ENCODE data around the gene RFTN1.

RFTN1 gene

DNA sequence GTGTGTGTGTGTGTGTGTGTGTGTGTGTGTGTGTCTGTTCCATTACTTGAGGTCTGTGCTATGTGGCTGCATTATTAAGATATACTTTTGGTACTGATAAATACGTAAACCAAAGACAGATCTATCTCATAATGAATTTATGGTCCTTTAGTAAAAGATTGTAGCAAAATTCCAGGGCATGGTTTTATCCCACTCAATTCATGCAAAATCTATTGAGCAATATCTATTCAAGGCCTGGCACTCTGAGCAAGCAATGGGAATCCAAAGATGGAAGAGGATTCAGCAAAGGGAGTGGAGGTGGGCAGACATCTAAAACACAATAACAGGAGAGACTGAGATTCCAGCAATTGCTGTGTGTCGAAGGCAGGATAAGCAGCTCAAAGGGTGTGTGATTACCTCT lies 86.8 kb downstream of the RFTN1 start:
- Mint-ChIP-seq H3K9me3 (no peaks in the 10 kb centered on the region), H3K27ac (ENCODE audit: low read depth) (no peak overlapping the region), H3K4me1 (peaks cover 38% of the 10 kb centered on the region), H3K27me3 (no peaks in the 10 kb centered on the region), H3K4me3 (no peak overlapping the region), H3K36me3 (ENCODE audit: insufficient read depth) (peaks cover 10% of the 10 kb centered on the region)
- DNase-seq (ENCODE audit: low spot score in 2 of 2) (no peak), ATAC-seq (replicated peaks; ENCODE audit: extremely low read depth, poor library complexity, severe bottlenecking) (no peak)

DNA sequence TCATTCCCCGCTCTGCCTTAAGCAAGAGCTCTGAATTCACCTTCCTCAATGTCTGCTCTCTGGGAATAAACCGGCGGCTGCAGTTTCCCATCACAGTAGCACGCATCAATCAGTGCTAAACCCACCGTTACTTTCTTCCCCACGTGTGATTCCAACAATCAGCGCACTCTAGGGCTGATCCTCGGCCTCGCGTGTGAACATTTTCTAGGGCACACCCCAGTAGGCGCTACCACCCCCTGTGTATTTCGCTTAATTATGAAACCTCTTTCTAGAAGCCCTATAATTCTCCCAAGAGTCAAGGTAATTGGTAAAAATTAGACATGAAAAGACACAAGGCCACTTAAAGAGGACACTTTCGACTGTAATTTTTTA lies 87.5 kb downstream of the RFTN1 start:
- DNase-seq (ENCODE audit: low spot score in 2 of 2) (no peak), ATAC-seq (replicated peaks; ENCODE audit: extremely low read depth, poor library complexity, severe bottlenecking) (no peak)
- H3K4me3 Mint-ChIP-seq: no peak overlapping the region
- H3K36me3 Mint-ChIP-seq (ENCODE audit: insufficient read depth): peaks cover 8% of the 10 kb centered on the region
- H3K27me3 Mint-ChIP-seq: no peaks in the 10 kb centered on the region
- no peak overlapping the region for H3K27ac Mint-ChIP-seq (ENCODE audit: low read depth)
- H3K9me3 Mint-ChIP-seq: no peaks in the 10 kb centered on the region
- peaks cover 36% of the 10 kb centered on the region for H3K4me1 Mint-ChIP-seq

DNA sequence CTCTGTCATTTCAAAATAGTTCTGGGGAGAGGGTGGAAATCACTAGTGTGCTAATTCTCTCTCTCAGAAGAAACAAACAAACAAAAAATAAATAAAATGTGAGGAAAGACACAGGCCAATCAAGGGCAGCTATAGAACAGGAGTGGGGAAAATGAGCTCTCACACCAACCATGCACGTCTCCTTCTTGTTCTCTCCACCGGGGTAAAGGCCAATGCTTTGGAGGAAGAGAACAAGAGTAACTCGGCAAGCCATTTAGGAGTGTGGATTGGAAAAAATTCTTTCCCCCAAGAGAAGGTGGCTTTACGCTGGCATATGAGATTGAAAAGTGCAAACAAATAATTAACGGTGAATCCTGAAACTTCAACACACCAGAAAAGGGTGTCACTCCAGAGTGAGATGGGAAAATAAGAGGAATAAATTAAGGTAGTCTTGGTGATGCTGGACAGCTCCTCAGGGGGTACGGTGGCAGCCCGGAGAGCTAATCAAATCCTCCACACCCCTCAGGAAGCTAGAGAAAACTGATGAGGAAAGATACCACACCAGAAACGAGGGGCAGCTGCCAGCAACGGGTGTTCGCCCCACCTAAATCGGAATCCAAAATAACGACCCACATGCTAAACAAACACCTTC lies 88.0 kb downstream of the RFTN1 start:
- ATAC-seq (replicated peaks; ENCODE audit: extremely low read depth, poor library complexity, severe bottlenecking) (no peak), DNase-seq (ENCODE audit: low spot score in 2 of 2) (no peak)
- H3K4me3 Mint-ChIP-seq: no peak overlapping the region
- H3K9me3 Mint-ChIP-seq: no peaks in the 10 kb centered on the region
- peaks cover 31% of the 10 kb centered on the region for H3K4me1 Mint-ChIP-seq
- no peak overlapping the region for H3K27ac Mint-ChIP-seq (ENCODE audit: low read depth)
- H3K36me3 Mint-ChIP-seq (ENCODE audit: insufficient read depth): peaks cover 8% of the 10 kb centered on the region
- H3K27me3 Mint-ChIP-seq: no peaks in the 10 kb centered on the region

DNA sequence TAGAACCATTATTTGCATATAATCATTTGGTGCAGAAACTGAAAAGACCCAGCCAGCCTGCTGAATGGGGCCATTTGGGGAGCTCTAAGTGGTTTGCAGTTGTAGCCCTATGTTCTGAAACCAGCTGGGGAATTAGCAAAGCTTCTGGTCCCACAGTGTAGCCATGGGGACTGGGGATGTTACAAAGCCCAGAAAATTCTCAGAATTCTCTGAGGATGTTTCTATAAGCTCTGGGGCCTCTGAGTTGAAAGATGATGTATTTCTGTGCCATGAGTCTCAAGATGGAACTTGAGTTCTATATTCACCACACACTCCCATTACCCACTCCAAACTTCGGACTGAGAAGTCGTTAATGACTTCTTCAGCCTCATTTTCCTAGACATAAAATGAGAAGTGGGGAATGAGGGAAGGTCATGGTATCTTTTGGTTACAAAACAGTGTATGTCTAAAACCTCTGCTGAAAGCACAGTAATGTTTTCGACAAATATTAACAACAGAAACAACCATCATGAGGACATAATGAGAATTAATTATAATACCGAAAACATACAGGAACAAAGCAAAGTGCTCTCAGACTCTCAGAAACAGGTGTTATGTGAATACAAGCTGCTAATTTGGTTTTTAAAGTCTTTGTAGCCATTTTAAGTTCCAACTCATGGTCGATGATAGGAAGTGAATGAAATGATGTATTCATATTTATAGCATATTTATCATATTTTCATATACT lies 89.4 kb downstream of the RFTN1 start:
- Mint-ChIP-seq H3K9me3 (no peaks in the 10 kb centered on the region), H3K4me3 (no peak overlapping the region), H3K27ac (ENCODE audit: low read depth) (no peak overlapping the region), H3K4me1 (peaks cover 39% of the 10 kb centered on the region), H3K27me3 (no peaks in the 10 kb centered on the region), H3K36me3 (ENCODE audit: insufficient read depth) (peaks cover 5% of the 10 kb centered on the region)
- ATAC-seq (replicated peaks; ENCODE audit: extremely low read depth, poor library complexity, severe bottlenecking) (no peak), DNase-seq (ENCODE audit: low spot score in 2 of 2) (no peak)

- H3K27me3 Mint-ChIP-seq: no peaks in the 10 kb centered on the region
- H3K36me3 Mint-ChIP-seq (ENCODE audit: insufficient read depth): peaks cover 3% of the 10 kb centered on the region
- no peaks in the 10 kb centered on the region for H3K9me3 Mint-ChIP-seq
- DNase-seq (ENCODE audit: low spot score in 2 of 2): no peak
- no peak overlapping the region for H3K4me3 Mint-ChIP-seq
- no peak overlapping the region for H3K27ac Mint-ChIP-seq (ENCODE audit: low read depth)
- peaks cover 39% of the 10 kb centered on the region for H3K4me1 Mint-ChIP-seq
- ATAC-seq (replicated peaks; ENCODE audit: extremely low read depth, poor library complexity, severe bottlenecking): no peak
These were observed 90.2 kb downstream of the RFTN1 start for GRCh38 chr3:16423298-16423697.

DNA sequence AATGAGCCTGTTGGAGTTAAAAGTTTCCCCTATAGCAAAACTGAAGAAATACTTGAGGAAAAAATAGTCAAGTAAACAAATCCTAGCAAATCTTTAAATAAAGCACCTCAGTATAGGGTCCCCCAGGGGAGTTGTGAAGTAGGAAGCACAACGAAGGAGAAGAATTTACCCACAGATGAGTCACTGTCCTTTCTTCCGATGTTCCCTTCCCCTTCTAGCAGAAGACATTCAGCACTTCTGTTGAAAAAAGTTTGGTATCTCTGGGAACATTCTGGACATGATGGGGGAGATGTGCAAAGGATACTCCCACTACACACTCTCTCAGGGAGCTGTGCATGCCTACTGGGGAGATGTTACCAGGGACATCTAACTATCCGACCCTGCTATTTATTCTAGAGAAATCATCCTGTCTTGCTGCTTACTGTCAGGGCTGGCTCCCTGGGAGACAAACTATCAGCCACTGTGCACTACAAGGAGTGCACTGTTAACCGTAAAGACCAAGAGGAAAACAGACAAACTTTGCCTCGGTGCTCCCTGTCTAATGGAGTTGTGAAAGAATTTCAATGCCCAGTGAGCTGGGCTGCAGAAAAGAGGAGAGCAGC lies 93.8 kb downstream of the RFTN1 start:
- peaks cover 1% of the 10 kb centered on the region for H3K36me3 Mint-ChIP-seq (ENCODE audit: insufficient read depth)
- H3K27ac Mint-ChIP-seq (ENCODE audit: low read depth): no peak overlapping the region
- peaks cover 37% of the 10 kb centered on the region for H3K4me1 Mint-ChIP-seq
- ATAC-seq (replicated peaks; ENCODE audit: extremely low read depth, poor library complexity, severe bottlenecking) (no peak), DNase-seq (ENCODE audit: low spot score in 2 of 2) (no peak)
- no peak overlapping the region for H3K4me3 Mint-ChIP-seq
- H3K27me3 Mint-ChIP-seq: no peaks in the 10 kb centered on the region
- no peaks in the 10 kb centered on the region for H3K9me3 Mint-ChIP-seq

- Mint-ChIP-seq H3K4me1 (peaks cover 51% of the 10 kb centered on the region), H3K27me3 (no peaks in the 10 kb centered on the region), H3K36me3 (ENCODE audit: insufficient read depth) (peaks cover 1% of the 10 kb centered on the region), H3K27ac (ENCODE audit: low read depth) (no peak overlapping the region), H3K9me3 (no peaks in the 10 kb centered on the region), H3K4me3 (no peak overlapping the region)
- no peak for DNase-seq (ENCODE audit: low spot score in 2 of 2)
- no peak for ATAC-seq (replicated peaks; ENCODE audit: extremely low read depth, poor library complexity, severe bottlenecking)
These were observed 95.4 kb downstream of the RFTN1 start for GRCh38 chr3:16417945-16418739.

DNA sequence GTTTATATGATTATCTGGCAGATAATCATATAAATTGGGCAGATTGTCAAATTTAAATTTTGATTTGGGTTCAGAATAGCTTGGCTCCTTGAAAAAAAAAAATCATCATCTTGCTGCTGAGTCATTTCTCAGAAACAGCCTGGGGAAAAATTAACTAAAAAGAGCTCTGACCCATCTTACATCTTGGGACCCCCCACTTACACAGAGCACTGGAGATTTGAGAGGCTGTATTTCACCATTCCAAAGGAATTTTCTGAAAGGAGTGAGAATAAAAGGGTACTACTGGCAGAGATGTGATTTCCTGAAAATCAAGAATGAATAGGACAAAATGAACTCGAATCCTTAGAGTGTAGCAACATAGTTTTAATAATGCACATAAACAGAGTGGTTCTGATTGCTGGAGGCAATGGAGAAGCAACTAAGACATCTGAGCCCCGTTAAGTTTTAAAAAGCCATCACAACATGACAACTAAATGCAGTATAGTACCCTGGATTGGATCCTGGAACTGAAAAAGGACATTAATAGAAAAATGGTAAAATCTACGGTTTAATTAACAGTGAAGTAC lies 97.5 kb downstream of the RFTN1 start:
- H3K9me3 Mint-ChIP-seq: no peaks in the 10 kb centered on the region
- H3K27ac Mint-ChIP-seq (ENCODE audit: low read depth): no peak overlapping the region
- peaks cover 70% of the 10 kb centered on the region for H3K4me1 Mint-ChIP-seq
- DNase-seq (ENCODE audit: low spot score in 2 of 2) (no peak), ATAC-seq (replicated peaks; ENCODE audit: extremely low read depth, poor library complexity, severe bottlenecking) (no peak)
- H3K27me3 Mint-ChIP-seq: no peaks in the 10 kb centered on the region
- no peak overlapping the region for H3K4me3 Mint-ChIP-seq
- H3K36me3 Mint-ChIP-seq (ENCODE audit: insufficient read depth): peaks cover 1% of the 10 kb centered on the region

DNA sequence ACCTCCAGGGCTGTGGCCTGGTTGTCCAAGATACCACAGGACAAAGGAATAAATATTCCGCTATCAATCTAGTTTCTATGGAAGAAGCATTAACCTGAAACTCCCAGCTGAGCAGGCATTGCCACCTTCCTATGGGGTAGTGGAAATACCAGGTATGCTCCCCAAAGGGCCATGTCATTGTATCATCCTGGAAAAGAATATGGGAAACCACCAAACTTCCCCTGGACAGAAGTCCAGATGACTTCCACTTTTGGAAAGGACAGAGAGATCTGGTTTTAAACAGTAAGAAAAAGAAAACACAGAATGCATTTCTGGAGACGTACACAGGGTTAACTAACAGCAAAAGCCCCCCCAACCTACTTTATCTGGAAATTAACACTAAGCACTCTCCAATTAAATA lies 100.2 kb downstream of the RFTN1 start:
- Mint-ChIP-seq H3K4me1 (peaks cover 50% of the 10 kb centered on the region), H3K9me3 (no peaks in the 10 kb centered on the region), H3K27me3 (no peaks in the 10 kb centered on the region), H3K27ac (ENCODE audit: low read depth) (peak overlapping the region; percentile 81), H3K4me3 (no peak overlapping the region), H3K36me3 (ENCODE audit: insufficient read depth) (peaks cover 3% of the 10 kb centered on the region)
- DNase-seq (ENCODE audit: low spot score in 2 of 2): no peak
- no peak for ATAC-seq (replicated peaks; ENCODE audit: extremely low read depth, poor library complexity, severe bottlenecking)

DNA sequence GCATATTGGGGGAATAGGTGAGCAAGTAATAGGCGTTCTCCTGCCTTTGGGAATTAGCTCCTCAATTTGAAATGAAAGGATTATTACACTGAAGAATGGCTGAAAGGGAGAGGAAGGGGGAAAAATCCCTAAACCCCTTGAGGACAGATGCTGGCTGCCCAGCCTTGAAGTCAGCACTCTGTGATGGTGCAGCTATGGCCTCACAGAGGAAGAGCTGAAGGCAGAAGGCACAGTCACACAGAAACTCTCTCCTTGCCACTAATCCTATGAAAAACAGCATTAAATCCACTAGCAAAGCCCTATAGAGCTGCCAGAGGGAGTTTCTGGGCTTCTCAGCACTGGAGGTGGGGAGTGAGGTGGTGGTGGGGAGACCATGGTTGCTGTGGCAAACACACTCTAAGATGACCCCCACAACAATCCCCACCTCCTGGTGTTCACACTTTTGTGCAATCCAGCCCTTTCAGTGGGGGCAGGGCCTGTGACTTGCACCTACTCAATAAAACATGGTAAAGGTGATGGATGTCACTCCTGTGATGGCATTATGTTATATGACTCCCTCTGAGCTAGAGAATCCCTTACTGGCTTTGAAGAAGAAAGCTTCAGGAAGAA lies 101.2 kb downstream of the RFTN1 start:
- Mint-ChIP-seq H3K4me3 (no peak overlapping the region), H3K36me3 (ENCODE audit: insufficient read depth) (peaks cover 5% of the 10 kb centered on the region), H3K27me3 (no peaks in the 10 kb centered on the region), H3K9me3 (no peaks in the 10 kb centered on the region), H3K27ac (ENCODE audit: low read depth) (peak overlapping the region; percentile 27), H3K4me1 (peaks cover 60% of the 10 kb centered on the region)
- DNase-seq (ENCODE audit: low spot score in 2 of 2): no peak
- ATAC-seq (replicated peaks; ENCODE audit: extremely low read depth, poor library complexity, severe bottlenecking): no peak

- Mint-ChIP-seq H3K27me3 (no peaks in the 10 kb centered on the region), H3K9me3 (no peaks in the 10 kb centered on the region), H3K4me1 (peaks cover 58% of the 10 kb centered on the region), H3K27ac (ENCODE audit: low read depth) (peak overlapping the region; percentile 27), H3K36me3 (ENCODE audit: insufficient read depth) (peaks cover 5% of the 10 kb centered on the region), H3K4me3 (no peak overlapping the region)
- no peak for DNase-seq (ENCODE audit: low spot score in 2 of 2)
- ATAC-seq (replicated peaks; ENCODE audit: extremely low read depth, poor library complexity, severe bottlenecking): no peak
These were observed 102.1 kb downstream of the RFTN1 start for GRCh38 chr3:16411441-16411840.

DNA sequence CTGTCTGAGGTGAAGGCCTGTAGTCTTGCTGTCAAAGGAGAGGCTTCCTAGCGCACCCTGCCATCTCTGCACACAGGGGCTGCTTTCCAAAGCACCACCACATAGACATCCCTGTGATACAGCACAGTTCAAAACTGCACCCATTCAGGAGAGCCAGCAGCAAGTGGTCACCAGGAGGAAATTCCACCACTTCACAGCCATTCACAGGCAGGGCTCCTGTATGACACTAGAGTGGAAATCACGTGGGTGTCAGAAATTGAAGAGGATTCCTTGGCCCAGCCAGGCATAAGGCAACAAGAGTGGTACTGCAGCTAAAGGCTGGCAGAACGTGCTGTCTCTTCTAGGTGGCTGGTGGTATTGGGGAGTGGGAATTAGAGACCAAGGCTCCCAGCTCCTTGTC lies 102.8 kb downstream of the RFTN1 start:
- ATAC-seq (replicated peaks; ENCODE audit: extremely low read depth, poor library complexity, severe bottlenecking) (no peak), DNase-seq (ENCODE audit: low spot score in 2 of 2) (no peak)
- no peaks in the 10 kb centered on the region for H3K9me3 Mint-ChIP-seq
- no peaks in the 10 kb centered on the region for H3K27me3 Mint-ChIP-seq
- peaks cover 5% of the 10 kb centered on the region for H3K36me3 Mint-ChIP-seq (ENCODE audit: insufficient read depth)
- H3K4me3 Mint-ChIP-seq: no peak overlapping the region
- H3K27ac Mint-ChIP-seq (ENCODE audit: low read depth): no peak overlapping the region
- H3K4me1 Mint-ChIP-seq: peaks cover 56% of the 10 kb centered on the region
